Calu3 (cell line): Measurements from ENCODE around the gene MYO1B. TPM values are rescaled to one million over a fixed set of nuclear protein-coding genes. Genes with fewer than 3 reads are reported as not detected.

ENCODE experiments used
- BruUV-seq: library from RNA; stranded (reverse); fragments of 400-500 nt; replicated peaks from 2 replicates; lab custom pipeline; 2021; lab: Mats Ljungman, UMichigan
- CTCF ChIA-PET: fragments of 300-600 bp; sonication (Branson Sonifier 250); formaldehyde crosslinking; loops from one replicate; lab custom pipeline; 2022; ENCODE audit warnings: antibody characterized with exemption; lab: Charles Lee
- DNase-seq: peaks from one replicate; pipeline ENCODE4 v3.0.0; 2022
- H3K27ac Mint-ChIP-seq: one replicate; pipeline ENCODE4 v1.8.0; 2022; ENCODE audit warnings: mixed read lengths; ENCODE audit not compliant: unreplicated experiment
- H3K27me3 Mint-ChIP-seq: one replicate; pipeline ENCODE4 v1.8.0; 2022; ENCODE audit warnings: mixed read lengths; ENCODE audit not compliant: unreplicated experiment
- H3K36me3 Mint-ChIP-seq: one replicate; pipeline ENCODE4 v1.8.0; 2022; ENCODE audit warnings: mild to moderate bottlenecking, moderate library complexity, mixed read lengths; ENCODE audit not compliant: insufficient read depth, unreplicated experiment
- H3K4me1 Mint-ChIP-seq: one replicate; pipeline ENCODE4 v1.8.0; 2022; ENCODE audit warnings: mild to moderate bottlenecking, low read depth, mixed read lengths; ENCODE audit not compliant: unreplicated experiment
- H3K4me3 Mint-ChIP-seq: one replicate; pipeline ENCODE4 v1.8.0; 2022; ENCODE audit warnings: mild to moderate bottlenecking, low read depth, moderate library complexity, mixed read lengths; ENCODE audit not compliant: unreplicated experiment
- H3K9me3 Mint-ChIP-seq: one replicate; pipeline ENCODE4 v1.8.0; 2022; ENCODE audit warnings: low read depth, mixed read lengths; ENCODE audit not compliant: unreplicated experiment
- intact Hi-C: fragments of 100-400 bp; cut with micrococcal nuclease; formaldehyde crosslinking; loops from one replicate; pipeline ENCODE4 v1.10.0; 2022; ENCODE audit not compliant: unreplicated experiment
- total RNA-seq: library from RNA; stranded (reverse); gene quantifications from 2 replicates; pipeline ENCODE4 v1.2.3, GENCODE V29; 2022
- TF ChIP-seq, protein P1 (sequence below): fragments of 200-600 bp; IDR thresholded peaks from one replicate; pipeline ENCODE4 v1.8.0; 2022; ENCODE audit warnings: antibody characterized with exemption; ENCODE audit not compliant: unreplicated experiment

The MYO1B gene
- total RNA-seq, 1 experiment from 2014 or later: 64.5 TPM

DNA sequence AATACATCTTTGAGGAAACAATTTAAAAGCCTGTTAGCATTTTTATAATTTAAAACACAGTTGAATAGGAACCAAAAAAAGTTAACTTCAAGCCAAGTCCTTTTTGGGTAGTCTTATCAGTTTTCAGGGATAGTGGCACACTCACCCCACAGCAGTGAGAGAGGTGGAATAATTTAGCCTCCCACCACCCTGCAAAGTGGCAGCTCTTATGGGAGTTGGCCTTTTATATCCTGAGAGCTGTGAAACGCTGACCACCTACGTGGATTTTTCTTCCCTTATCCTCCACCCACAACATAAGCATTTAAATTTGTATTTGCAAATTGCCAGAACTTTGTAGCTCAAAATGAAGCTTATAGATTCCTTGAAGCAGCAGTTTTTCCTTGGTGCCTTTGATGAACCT, 167.1 kb downstream of the MYO1B start:
- TF ChIP-seq, protein P1, sequence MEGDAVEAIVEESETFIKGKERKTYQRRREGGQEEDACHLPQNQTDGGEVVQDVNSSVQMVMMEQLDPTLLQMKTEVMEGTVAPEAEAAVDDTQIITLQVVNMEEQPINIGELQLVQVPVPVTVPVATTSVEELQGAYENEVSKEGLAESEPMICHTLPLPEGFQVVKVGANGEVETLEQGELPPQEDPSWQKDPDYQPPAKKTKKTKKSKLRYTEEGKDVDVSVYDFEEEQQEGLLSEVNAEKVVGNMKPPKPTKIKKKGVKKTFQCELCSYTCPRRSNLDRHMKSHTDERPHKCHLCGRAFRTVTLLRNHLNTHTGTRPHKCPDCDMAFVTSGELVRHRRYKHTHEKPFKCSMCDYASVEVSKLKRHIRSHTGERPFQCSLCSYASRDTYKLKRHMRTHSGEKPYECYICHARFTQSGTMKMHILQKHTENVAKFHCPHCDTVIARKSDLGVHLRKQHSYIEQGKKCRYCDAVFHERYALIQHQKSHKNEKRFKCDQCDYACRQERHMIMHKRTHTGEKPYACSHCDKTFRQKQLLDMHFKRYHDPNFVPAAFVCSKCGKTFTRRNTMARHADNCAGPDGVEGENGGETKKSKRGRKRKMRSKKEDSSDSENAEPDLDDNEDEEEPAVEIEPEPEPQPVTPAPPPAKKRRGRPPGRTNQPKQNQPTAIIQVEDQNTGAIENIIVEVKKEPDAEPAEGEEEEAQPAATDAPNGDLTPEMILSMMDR: no peak
- intact Hi-C loops: loop anchor here (10.0 kb wide), 1 partner anchor 248 kb away; no protein-coding TSS in a partner anchor
- H3K27me3 Mint-ChIP-seq: no peaks in the 10 kb centered on the region
- no peak overlapping the region for H3K27ac Mint-ChIP-seq
- H3K9me3 Mint-ChIP-seq: no peaks in the 10 kb centered on the region
- H3K4me1 Mint-ChIP-seq: no peaks in the 10 kb centered on the region
- H3K4me3 Mint-ChIP-seq: no peak overlapping the region
- no peak for DNase-seq
- BruUV-seq: no TSS peak
- H3K36me3 Mint-ChIP-seq: peaks cover 15% of the 10 kb centered on the region
- CTCF ChIA-PET: no interaction called here

DNA sequence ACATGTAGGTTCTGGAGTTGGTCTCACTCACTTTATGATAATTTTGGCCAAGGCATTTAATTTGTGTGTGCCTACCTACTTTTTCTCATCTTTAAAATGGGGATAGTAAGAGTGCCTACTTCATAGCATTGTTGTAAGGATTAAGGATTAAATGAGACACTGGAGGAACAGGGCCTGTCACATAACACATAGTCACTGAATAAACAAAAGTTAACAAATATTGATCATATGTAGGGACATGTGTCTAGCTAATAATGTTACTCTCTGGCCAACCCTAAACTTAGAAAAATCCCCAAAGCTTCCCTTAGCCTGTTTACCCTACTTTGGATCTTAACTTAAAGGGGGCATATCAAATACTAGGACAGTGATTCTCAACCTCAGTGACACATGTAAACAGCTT, 169.9 kb downstream of the MYO1B start:
- Mint-ChIP-seq H3K27me3 (no peaks in the 10 kb centered on the region), H3K4me1 (no peaks in the 10 kb centered on the region), H3K36me3 (peaks cover 15% of the 10 kb centered on the region), H3K9me3 (no peaks in the 10 kb centered on the region), H3K4me3 (no peak overlapping the region), H3K27ac (no peak overlapping the region)
- TF ChIP-seq, protein P1: no peak
- intact Hi-C loops: loop anchor here (10.0 kb wide), 1 partner anchor 250 kb away; no protein-coding TSS in a partner anchor
- no peak for DNase-seq
- BruUV-seq: no TSS peak
- CTCF ChIA-PET: interaction anchor here (0.6 kb wide), 1 partner anchor 191 kb away, joined by 3 read pairs; no protein-coding TSS in a partner anchor

DNA sequence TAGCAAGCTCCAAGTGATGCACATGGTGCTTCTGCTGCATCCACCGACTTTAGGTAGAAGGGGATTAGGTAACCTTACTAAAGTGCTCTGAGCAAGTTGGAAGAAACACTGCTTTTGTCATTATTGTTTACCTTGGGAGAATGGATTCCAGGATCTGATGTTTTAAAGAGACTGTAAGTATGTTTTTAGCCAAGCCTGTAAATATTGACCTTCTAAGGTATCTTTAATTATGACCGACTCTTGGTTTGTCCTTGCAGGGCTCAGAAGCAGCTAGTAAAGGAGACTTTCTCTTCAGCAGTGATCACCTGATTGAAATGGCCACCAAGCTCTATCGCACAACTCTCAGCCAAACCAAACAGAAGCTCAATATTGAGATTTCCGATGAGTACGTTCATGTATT, 170.7 kb downstream of the MYO1B start:
- DNase-seq: no peak
- intact Hi-C loops: loop anchor here (10.0 kb wide), 1 partner anchor 251 kb away; no protein-coding TSS in a partner anchor
- Mint-ChIP-seq H3K27me3 (no peaks in the 10 kb centered on the region), H3K4me3 (no peak overlapping the region), H3K9me3 (no peaks in the 10 kb centered on the region), H3K27ac (no peak overlapping the region), H3K36me3 (peaks cover 15% of the 10 kb centered on the region), H3K4me1 (no peaks in the 10 kb centered on the region)
- CTCF ChIA-PET: no interaction called here
- BruUV-seq: no TSS peak
- TF ChIP-seq, protein P1: no peak

GRCh38 chr2:191417746-191418145, 172.5 kb downstream of the MYO1B start:
- peaks cover 15% of the 10 kb centered on the region for H3K36me3 Mint-ChIP-seq
- no peak for DNase-seq
- no peak overlapping the region for H3K27ac Mint-ChIP-seq
- TF ChIP-seq, protein P1: no peak
- intact Hi-C loops: loop anchor here (10.0 kb wide), 1 partner anchor 253 kb away; no protein-coding TSS in a partner anchor
- no peaks in the 10 kb centered on the region for H3K9me3 Mint-ChIP-seq
- H3K4me1 Mint-ChIP-seq: no peaks in the 10 kb centered on the region
- CTCF ChIA-PET: no interaction called here
- H3K4me3 Mint-ChIP-seq: no peak overlapping the region
- no TSS peak for BruUV-seq
- H3K27me3 Mint-ChIP-seq: no peaks in the 10 kb centered on the region
